ENCODE measurements around the gene SVIL.
"Not testable (repeated sequence)": the region's sequence is repeated elsewhere in the genome, so short reads cannot be mapped to it uniquely, and the experiment has no call there.

The SVIL gene

GRCh38 chr10:29648114-29648982, 13.6 kb upstream of the SVIL start:
- DNase-seq = peak; percentile 70

GRCh38 chr10:29647478-29647877, 12.7 kb upstream of the SVIL start:
- DNase-seq = no peak

- peak; percentile 51 for DNase-seq
Observed at GRCh38 chr10:29646960-29647461, 12.2 kb upstream of the SVIL start.

- DNase-seq = peak; percentile 80
Observed at GRCh38 chr10:29646238-29646902, 11.6 kb upstream of the SVIL start.

- peak; percentile 35 for DNase-seq
Observed at GRCh38 chr10:29643771-29644501, 9.2 kb upstream of the SVIL start.

GRCh38 chr10:29642990-29643389, 8.2 kb upstream of the SVIL start:
- DNase-seq = peak; percentile 74

GRCh38 chr10:29637537-29637936, 2.8 kb upstream of the SVIL start:
- no peak for DNase-seq

- DNase-seq = peak; percentile 89
Observed at GRCh38 chr10:29636178-29636577, 1.4 kb upstream of the SVIL start.

GRCh38 chr10:29635711-29636144, 957 bp upstream of the SVIL start:
- DNase-seq = peak; percentile 41

GRCh38 chr10:29634105-29634504, 666 bp downstream of the SVIL start:
- no peak for DNase-seq

- DNase-seq = no peak
Observed at GRCh38 chr10:29631049-29631339, 3.8 kb downstream of the SVIL start.

GRCh38 chr10:29630205-29631048, 4.3 kb downstream of the SVIL start:
- no peak for DNase-seq

- no peak for DNase-seq
Observed at GRCh38 chr10:29628912-29629526, 5.8 kb downstream of the SVIL start.

GRCh38 chr10:29628311-29628710, 6.5 kb downstream of the SVIL start:
- no peak for DNase-seq

GRCh38 chr10:29627201-29628132, 7.3 kb downstream of the SVIL start:
- DNase-seq = peak; percentile 74

- DNase-seq = not testable (repeated sequence)
Observed at GRCh38 chr10:29624357-29624756, 10.4 kb downstream of the SVIL start.

- no peak for DNase-seq
Observed at GRCh38 chr10:29623797-29624196, 11.0 kb downstream of the SVIL start.

- no peak for DNase-seq
Observed at GRCh38 chr10:29622382-29622922, 12.3 kb downstream of the SVIL start.

- peak; percentile 91 for DNase-seq
Observed at GRCh38 chr10:29621161-29621560, 13.6 kb downstream of the SVIL start.

GRCh38 chr10:29620112-29620690, 14.6 kb downstream of the SVIL start:
- no peak for DNase-seq
